Liver (tissue), 3 donors: Measurements from ENCODE around the gene NHSL2.

Experiments
- ATF3 ChIP-seq: IDR thresholded peaks from 2 replicates; pipeline ENCODE4 v1.6.1; 2016; ENCODE audit warnings: antibody characterized with exemption
- CTCF ChIP-seq: fragments of 150-350 bp; IDR thresholded peaks from 2 replicates; pipeline ENCODE4 v1.5.1; 2017; ENCODE audit warnings: improper control_type of control experiment, low read depth, low read length; ENCODE audit not compliant: missing input control
- EGR1 ChIP-seq, 2 donors: IDR thresholded peaks; 2 replicates each; pipeline ENCODE4 v1.6.1; 2016 to 2018; ENCODE audit warnings: antibody characterized with exemption in 2 of 2, low read depth in 2 of 2
- FOXA1 ChIP-seq: IDR thresholded peaks from 2 replicates; pipeline ENCODE4 v1.6.1; 2016; ENCODE audit warnings: antibody characterized with exemption
- FOXA2 ChIP-seq: IDR thresholded peaks from 2 replicates; pipeline ENCODE4 v1.6.1; 2016; ENCODE audit warnings: antibody characterized with exemption
- GABPA ChIP-seq, 2 donors: IDR thresholded peaks in 1 of 2; conservative IDR thresholded peaks in 1 of 2; 2 replicates each; pipeline ENCODE4 v1.6.1; 2016; ENCODE audit warnings: antibody characterized with exemption in 2 of 2, mild to moderate bottlenecking in 1 of 2, moderate library complexity in 1 of 2
- HNF4A ChIP-seq, 2 donors: conservative IDR thresholded peaks; 2 replicates each; pipeline ENCODE4 v1.6.1; 2016; ENCODE audit warnings: antibody characterized with exemption in 2 of 2, mild to moderate bottlenecking in 2 of 2
- JUND ChIP-seq, 2 donors: IDR thresholded peaks; 2 replicates each; pipeline ENCODE4 v1.6.1; 2016; ENCODE audit warnings: antibody characterized with exemption in 2 of 2
- NR2F2 ChIP-seq: IDR thresholded peaks from 2 replicates; pipeline ENCODE4 v1.6.1; 2016; ENCODE audit warnings: antibody characterized with exemption
- RAD21 ChIP-seq, 2 donors: IDR thresholded peaks; 2 replicates each; pipeline ENCODE4 v1.6.1; 2016; ENCODE audit warnings: antibody characterized with exemption in 2 of 2, mild to moderate bottlenecking in 2 of 2
- RXRA ChIP-seq, 2 donors: IDR thresholded peaks; 2 replicates each; pipeline ENCODE4 v1.6.1; 2017 to 2018; ENCODE audit warnings: antibody characterized with exemption in 2 of 2, mild to moderate bottlenecking in 1 of 2
- SP1 ChIP-seq: IDR thresholded peaks from 2 replicates; pipeline ENCODE4 v1.6.1; 2018; ENCODE audit warnings: antibody characterized with exemption, mild to moderate bottlenecking
- YY1 ChIP-seq: IDR thresholded peaks from 2 replicates; pipeline ENCODE4 v1.6.1; 2016; ENCODE audit warnings: antibody characterized with exemption, mild to moderate bottlenecking
- donor health status: healthy.
- donor health status: healthy.

GRCh38 chrX:72165551-72165950 is 254.9 kb downstream of the NHSL2 start:
- TF ChIP-seq CTCF (no peak), ATF3 (no peak), GABPA (IDR thresholded peaks at IDR 0.05 in 1 of 2, conservative IDR thresholded peaks at IDR 0.05 in 1 of 2) (no peak), HNF4A (conservative IDR thresholded peaks at IDR 0.05) (no peak), SP1 (no peak), YY1 (no peak), FOXA2 (no peak), EGR1 (IDR thresholded peaks at IDR 0.05; ENCODE audit: low read depth in 2 of 2) (no peak), RXRA (IDR thresholded peaks at IDR 0.05) (no peak), NR2F2 (no peak), RAD21 (IDR thresholded peaks at IDR 0.05) (no peak), JUND (IDR thresholded peaks at IDR 0.05) (no peak), FOXA1 (no peak)
